Karpas-422 (cell line): ENCODE data around the gene LRP10. TPM values are rescaled to one million over a fixed set of nuclear protein-coding genes. Genes with fewer than 3 reads are reported as not detected.

Source experiments
- DNase-seq: peaks from one replicate; pipeline ENCODE4 v3.0.0-alpha.2; 2015
- H2AFZ ChIP-seq: fragments of 200-600 bp; sonication (generic); 2 replicates; pipeline ENCODE4 v1.6.1; 2014; ENCODE audit warnings: antibody characterized with exemption, low read length, mixed read lengths
- H3K27ac ChIP-seq: fragments of 200-600 bp; sonication (generic); 2 replicates; pipeline ENCODE4 v1.5.1; 2014; ENCODE audit warnings: mild to moderate bottlenecking, low read length, moderate library complexity
- H3K27me3 ChIP-seq: fragments of 200-600 bp; sonication (generic); 2 replicates; pipeline ENCODE4 v1.6.1; 2014; ENCODE audit warnings: low read length, mixed read lengths
- H3K36me3 ChIP-seq: fragments of 200-600 bp; sonication (generic); 2 replicates; pipeline ENCODE4 v1.6.1; 2014; ENCODE audit warnings: low read length, mixed read lengths; ENCODE audit not compliant: insufficient read depth
- H3K4me1 ChIP-seq: fragments of 200-600 bp; sonication (generic); 2 replicates; pipeline ENCODE4 v1.6.1; 2014; ENCODE audit warnings: mild to moderate bottlenecking, low read length, mixed read lengths
- H3K4me2 ChIP-seq: fragments of 200-600 bp; sonication (generic); 2 replicates; pipeline ENCODE4 v1.6.1; 2014; ENCODE audit warnings: low read length, low read depth, mild to moderate bottlenecking; ENCODE audit not compliant: poor library complexity, severe bottlenecking
- H3K4me3 ChIP-seq: fragments of 200-600 bp; sonication (generic); 2 replicates; pipeline ENCODE4 v1.5.1; 2014; ENCODE audit warnings: mild to moderate bottlenecking, antibody characterized with exemption, low read length, mixed read lengths
- H3K79me2 ChIP-seq: fragments of 200-600 bp; sonication (generic); 2 replicates; pipeline ENCODE4 v1.6.1; 2014; ENCODE audit warnings: mild to moderate bottlenecking, low read length, mixed read lengths
- H3K9ac ChIP-seq: fragments of 200-600 bp; sonication (generic); 2 replicates; pipeline ENCODE4 v1.6.0; 2014; ENCODE audit warnings: low read length
- H3K9me2 ChIP-seq: fragments of 200-600 bp; sonication (generic), shearing (Covaris generic); replicated peaks from 2 replicates; pipeline ENCODE4 v1.6.0; 2014; ENCODE audit warnings: mild to moderate bottlenecking, low read length, moderate library complexity; ENCODE audit not compliant: insufficient read depth
- H3K9me3 ChIP-seq: fragments of 300-700, 200-600 bp; sonication (generic); 2 replicates; pipeline ENCODE4 v1.6.1; 2014; ENCODE audit warnings: low read length, mixed read lengths
- H4K20me1 ChIP-seq: fragments of 200-600 bp; sonication (generic); 2 replicates; pipeline ENCODE4 v1.6.1; 2014; ENCODE audit warnings: mild to moderate bottlenecking, antibody characterized with exemption, low read length, low read depth; ENCODE audit not compliant: insufficient read depth
- total RNA-seq: library from RNA; depleted of rRNA; stranded (reverse); fragments of >200 nt; shearing (Covaris generic); gene quantifications from 2 replicates; pipeline ENCODE4 v1.2.3, GENCODE V29; 2014; ENCODE audit warnings: low replicate concordance

The LRP10 gene
- total RNA-seq, 1 experiment from 2014 or later = 43.1 TPM

DNA sequence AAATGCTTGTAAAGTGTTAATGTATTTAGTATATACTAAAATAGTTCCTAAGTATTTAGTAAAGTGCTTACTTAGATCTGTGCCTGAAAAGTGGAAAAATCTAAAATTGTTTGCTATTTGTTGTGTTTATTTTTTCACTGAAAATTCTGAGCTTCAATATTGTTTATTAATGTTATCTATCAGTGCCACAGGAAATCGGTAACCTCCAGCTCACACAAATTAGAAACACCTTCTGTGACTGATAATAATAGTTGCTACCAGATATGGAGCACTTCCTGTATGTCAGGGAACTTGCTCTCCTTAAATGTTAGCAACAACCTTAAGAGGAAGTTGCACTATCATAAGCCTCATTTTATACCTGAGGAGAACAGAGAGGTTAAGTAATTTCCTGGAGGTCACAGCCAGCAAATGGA is 723 bp upstream of the LRP10 start:
- peak overlapping the region; percentile 91 for H3K4me2 ChIP-seq
- DNase-seq = no peak
- H3K4me1 ChIP-seq = peaks cover 24% of the 10 kb centered on the region
- H3K27me3 ChIP-seq = no peaks in the 10 kb centered on the region
- no peaks in the 10 kb centered on the region for H3K9me2 ChIP-seq
- peak overlapping the region; percentile 78 for H2AFZ ChIP-seq
- H3K9ac ChIP-seq = peak overlapping the region; percentile 86
- H3K36me3 ChIP-seq = 0 out of 2 replicates have a peak, but pooled peaks cover 5% of the 10 kb centered on the region
- H3K4me3 ChIP-seq = peak overlapping the region; percentile 85
- peaks cover 8% of the 10 kb centered on the region for H3K79me2 ChIP-seq
- peak overlapping the region; percentile 91 for H3K27ac ChIP-seq
- H4K20me1 ChIP-seq = peaks cover 5% of the 10 kb centered on the region; the same call in 1 of the 2 replicates
- H3K9me3 ChIP-seq = no peaks in the 10 kb centered on the region

- H3K27ac ChIP-seq = peak overlapping the region; percentile 91
- H4K20me1 ChIP-seq = peaks cover 5% of the 10 kb centered on the region; the same call in 1 of the 2 replicates
- H3K36me3 ChIP-seq = peaks cover 5% of the 10 kb centered on the region; the same call in 1 of the 2 replicates
- peak overlapping the region; percentile 85 for H3K4me3 ChIP-seq
- peaks cover 24% of the 10 kb centered on the region for H3K4me1 ChIP-seq
- DNase-seq = peak; percentile 90
- H3K79me2 ChIP-seq = peaks cover 8% of the 10 kb centered on the region
- H3K9me3 ChIP-seq = no peaks in the 10 kb centered on the region
- peak overlapping the region; percentile 86 for H3K9ac ChIP-seq
- no peaks in the 10 kb centered on the region for H3K9me2 ChIP-seq
- H3K27me3 ChIP-seq = no peaks in the 10 kb centered on the region
- H2AFZ ChIP-seq = peak overlapping the region; percentile 59; the same call in 1 of the 2 replicates
- peak overlapping the region; percentile 91 for H3K4me2 ChIP-seq
Measured at GRCh38 chr14:22872033-22872832, 693 bp downstream of the LRP10 start.

DNA sequence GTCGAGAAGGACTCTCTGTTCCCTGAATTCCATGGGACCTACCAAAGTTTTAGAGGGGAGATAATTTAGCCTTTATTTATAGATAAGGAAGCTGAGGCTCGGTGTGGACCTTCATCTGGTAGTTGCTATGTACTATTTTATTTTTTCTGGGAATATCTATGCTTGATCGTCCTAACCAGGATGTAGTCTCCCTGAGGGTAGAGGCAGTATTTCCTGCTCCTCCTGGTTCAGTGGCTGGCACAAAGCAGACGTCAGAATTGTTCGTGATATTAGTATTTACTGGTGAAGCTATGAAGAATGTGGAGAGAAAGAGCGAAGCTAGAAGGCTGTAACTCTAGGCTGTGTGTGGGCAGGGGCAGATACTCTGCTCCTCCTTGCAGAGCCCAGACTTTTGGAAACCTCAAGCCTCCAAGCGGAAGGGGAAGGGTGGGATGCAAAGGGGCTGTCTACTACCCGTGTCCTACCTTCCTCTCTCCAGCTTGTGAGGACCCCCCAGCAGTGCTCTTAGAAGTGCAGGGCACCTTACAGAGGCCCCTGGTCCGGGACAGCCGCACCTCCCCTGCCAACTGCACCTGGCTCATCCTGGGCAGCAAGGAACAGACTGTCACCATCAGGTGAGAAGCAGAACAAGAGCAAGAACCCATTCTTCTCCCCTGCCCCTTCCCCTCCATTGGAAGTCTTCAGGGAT is 1.4 kb downstream of the LRP10 start:
- Histone ChIP-seq H3K9me2 (no peaks in the 10 kb centered on the region), H4K20me1 (peaks cover 5% of the 10 kb centered on the region; the same call in 1 of the 2 replicates), H3K9me3 (no peaks in the 10 kb centered on the region), H3K4me2 (peak overlapping the region; percentile 91), H2AFZ (peak overlapping the region; percentile 59; the same call in 1 of the 2 replicates), H3K36me3 (peaks cover 5% of the 10 kb centered on the region; the same call in 1 of the 2 replicates), H3K9ac (peak overlapping the region; percentile 86), H3K27ac (peak overlapping the region; percentile 91), H3K4me3 (peak overlapping the region; percentile 85), H3K4me1 (peaks cover 24% of the 10 kb centered on the region), H3K79me2 (peaks cover 8% of the 10 kb centered on the region), H3K27me3 (no peaks in the 10 kb centered on the region)
- DNase-seq = no peak

DNA sequence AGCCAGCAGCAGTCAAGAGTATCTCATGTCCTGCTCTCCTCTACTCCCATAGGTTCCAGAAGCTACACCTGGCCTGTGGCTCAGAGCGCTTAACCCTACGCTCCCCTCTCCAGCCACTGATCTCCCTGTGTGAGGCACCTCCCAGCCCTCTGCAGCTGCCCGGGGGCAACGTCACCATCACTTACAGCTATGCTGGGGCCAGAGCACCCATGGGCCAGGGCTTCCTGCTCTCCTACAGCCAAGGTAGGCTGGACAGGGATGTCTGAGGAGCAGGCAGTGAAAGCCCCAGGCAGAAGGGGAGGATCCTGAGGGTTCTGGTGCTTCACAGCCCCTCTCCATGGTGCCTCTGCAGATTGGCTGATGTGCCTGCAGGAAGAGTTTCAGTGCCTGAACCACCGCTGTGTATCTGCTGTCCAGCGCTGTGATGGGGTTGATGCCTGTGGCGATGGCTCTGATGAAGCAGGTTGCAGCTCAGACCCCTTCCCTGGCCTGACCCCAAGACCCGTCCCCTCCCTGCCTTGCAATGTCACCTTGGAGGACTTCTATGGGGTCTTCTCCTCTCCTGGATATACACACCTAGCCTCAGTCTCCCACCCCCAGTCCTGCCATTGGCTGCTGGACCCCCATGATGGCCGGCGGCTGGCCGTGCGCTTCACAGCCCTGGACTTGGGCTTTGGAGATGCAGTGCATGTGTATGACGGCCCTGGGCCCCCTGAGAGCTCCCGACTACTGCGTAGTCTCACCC is 3.6 kb downstream of the LRP10 start:
- H3K27me3 ChIP-seq = no peaks in the 10 kb centered on the region
- H3K9ac ChIP-seq = no peak overlapping the region
- H3K9me2 ChIP-seq = no peaks in the 10 kb centered on the region
- no peak overlapping the region for H3K4me2 ChIP-seq
- H4K20me1 ChIP-seq = peaks cover 5% of the 10 kb centered on the region
- DNase-seq = no peak
- peaks cover 21% of the 10 kb centered on the region for H3K4me1 ChIP-seq
- H2AFZ ChIP-seq = no peak overlapping the region
- H3K79me2 ChIP-seq = peaks cover 8% of the 10 kb centered on the region
- no peak overlapping the region for H3K4me3 ChIP-seq
- H3K27ac ChIP-seq = no peak overlapping the region
- peaks cover 10% of the 10 kb centered on the region; the same call in 1 of the 2 replicates for H3K36me3 ChIP-seq
- no peaks in the 10 kb centered on the region for H3K9me3 ChIP-seq

GRCh38 chr14:22875748-22876319 is 4.3 kb downstream of the LRP10 start:
- H3K36me3 ChIP-seq = peaks cover 10% of the 10 kb centered on the region; the same call in 1 of the 2 replicates
- no peak overlapping the region for H2AFZ ChIP-seq
- no peak overlapping the region for H3K27ac ChIP-seq
- H3K79me2 ChIP-seq = peaks cover 8% of the 10 kb centered on the region
- peaks cover 5% of the 10 kb centered on the region for H4K20me1 ChIP-seq
- H3K4me3 ChIP-seq = no peak overlapping the region
- no peak for DNase-seq
- H3K27me3 ChIP-seq = no peaks in the 10 kb centered on the region
- H3K9me3 ChIP-seq = no peaks in the 10 kb centered on the region
- no peak overlapping the region for H3K9ac ChIP-seq
- no peak overlapping the region for H3K4me2 ChIP-seq
- no peaks in the 10 kb centered on the region for H3K9me2 ChIP-seq
- peaks cover 14% of the 10 kb centered on the region for H3K4me1 ChIP-seq

- no peak overlapping the region for H3K4me3 ChIP-seq
- H3K36me3 ChIP-seq = peaks cover 10% of the 10 kb centered on the region; the same call in 1 of the 2 replicates
- H3K9me3 ChIP-seq = no peaks in the 10 kb centered on the region
Measured at GRCh38 chr14:22877000-22877501, 5.5 kb downstream of the LRP10 start.

DNA sequence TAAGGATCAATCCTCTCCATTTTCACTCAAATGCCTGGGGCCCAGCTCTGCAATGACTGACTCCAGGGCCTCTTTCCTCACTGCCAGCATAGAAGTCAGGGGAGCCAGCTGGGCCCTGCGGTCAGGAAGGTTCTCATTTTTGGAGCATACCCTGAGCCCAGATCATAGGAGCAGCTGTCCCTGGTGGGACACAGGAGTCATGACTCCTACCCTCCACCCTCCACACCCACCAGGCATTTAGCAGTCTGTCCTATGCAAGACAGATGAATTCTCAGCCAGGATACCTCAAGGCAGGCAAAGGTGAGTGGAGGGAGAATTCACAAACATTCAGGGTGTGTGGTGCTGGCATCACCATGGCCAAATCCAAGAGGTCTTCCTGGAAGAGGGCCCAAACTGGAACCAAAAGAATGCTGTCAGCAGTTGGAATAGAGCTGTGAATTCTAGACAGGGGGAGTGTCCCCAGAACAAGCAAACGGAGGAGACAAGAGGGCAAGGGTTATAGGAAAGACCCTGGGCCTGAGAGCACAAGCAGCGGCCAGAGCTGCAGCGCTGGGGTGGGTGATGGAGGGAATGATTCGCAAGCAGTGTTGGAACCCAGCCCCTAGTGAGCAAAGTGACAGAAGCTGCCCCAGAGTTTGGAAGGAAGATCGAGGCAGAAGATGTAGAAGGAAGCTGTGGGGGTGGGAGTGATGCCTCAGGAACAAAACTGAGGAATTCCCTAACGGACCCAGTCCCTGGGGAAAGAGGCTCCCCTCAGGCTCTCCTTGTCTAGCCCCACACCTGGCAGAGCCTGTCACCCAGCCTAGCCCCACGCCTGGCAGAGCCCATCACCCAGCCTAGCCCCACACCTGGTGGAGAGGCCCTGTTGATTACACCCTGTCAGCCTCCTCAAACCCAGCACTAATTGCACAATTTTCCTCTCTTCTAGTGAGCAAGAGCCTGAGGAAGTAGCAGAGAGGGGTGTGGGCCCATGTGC is 7.0 kb downstream of the LRP10 start:
- no peaks in the 10 kb centered on the region for H3K9me3 ChIP-seq
- peaks cover 10% of the 10 kb centered on the region; the same call in 1 of the 2 replicates for H4K20me1 ChIP-seq
- no peaks in the 10 kb centered on the region for H3K9me2 ChIP-seq
- H3K9ac ChIP-seq = no peak overlapping the region
- no peak overlapping the region for H3K27ac ChIP-seq
- no peak overlapping the region for H3K4me3 ChIP-seq
- no peaks in the 10 kb centered on the region for H3K79me2 ChIP-seq
- no peak for DNase-seq
- no peak overlapping the region for H2AFZ ChIP-seq
- no peaks in the 10 kb centered on the region for H3K27me3 ChIP-seq
- H3K4me1 ChIP-seq = peaks cover 11% of the 10 kb centered on the region
- peaks cover 10% of the 10 kb centered on the region; the same call in 1 of the 2 replicates for H3K36me3 ChIP-seq
- H3K4me2 ChIP-seq = no peak overlapping the region

More at GRCh38 chr14:22877000-22877501, 5.5 kb downstream of the LRP10 start:
- DNase-seq = no peak
- H3K27ac ChIP-seq = no peak overlapping the region
- H3K27me3 ChIP-seq = no peaks in the 10 kb centered on the region
- H3K79me2 ChIP-seq = peaks cover 8% of the 10 kb centered on the region
- no peak overlapping the region for H3K9ac ChIP-seq
- no peak overlapping the region for H3K4me2 ChIP-seq
- no peaks in the 10 kb centered on the region for H3K9me2 ChIP-seq
- no peak overlapping the region for H2AFZ ChIP-seq
- H4K20me1 ChIP-seq = peaks cover 5% of the 10 kb centered on the region
- peaks cover 8% of the 10 kb centered on the region for H3K4me1 ChIP-seq
